HG02759 (cell line): ENCODE measurements around the gene TRIB2.

Source experiments
- ATAC-seq: cut with Tn5 transposase; IDR thresholded peaks from one replicate; pipeline ENCODE4 v1.9.1; 2021; ENCODE audit warnings: mild to moderate bottlenecking, moderate library complexity; ENCODE audit not compliant: unreplicated experiment

The TRIB2 gene

DNA sequence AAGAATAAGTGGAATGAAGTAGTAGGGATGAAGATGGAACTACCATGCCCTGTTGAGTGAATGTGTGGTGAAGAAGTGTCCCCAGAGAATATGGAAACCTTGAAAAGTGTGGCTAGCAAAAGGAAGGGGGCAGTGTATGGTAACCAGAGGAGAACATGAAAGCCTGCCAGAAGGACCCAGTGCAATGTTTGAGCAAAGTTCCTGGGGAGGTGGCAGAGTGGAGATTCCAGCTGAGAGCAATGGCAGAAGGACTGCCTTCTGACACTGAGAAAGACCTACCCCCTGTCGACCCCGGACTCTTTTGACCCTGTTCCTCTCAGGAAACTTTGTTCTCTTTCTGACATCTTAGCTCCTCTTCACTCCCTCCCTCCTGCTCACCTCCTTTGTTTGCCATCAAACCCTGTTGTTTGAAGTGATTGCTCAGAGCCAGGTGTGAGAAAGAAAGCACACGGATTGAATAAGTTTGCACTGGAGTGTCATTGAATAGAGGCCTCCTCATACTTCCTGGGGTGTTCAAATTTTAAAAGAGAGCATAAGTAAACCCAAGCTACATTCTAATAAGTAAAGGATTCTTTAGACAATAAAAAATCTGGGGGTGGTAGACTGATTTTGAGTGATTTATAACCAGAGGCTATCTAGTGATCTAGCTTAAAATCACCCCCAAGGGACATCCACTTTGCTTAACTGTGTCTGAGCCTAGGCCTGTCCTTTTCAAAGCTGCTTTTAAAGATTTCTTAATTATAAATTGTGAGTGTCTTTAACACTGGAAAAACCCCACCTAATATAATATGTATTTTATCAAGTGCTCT is 57.1 kb downstream of the TRIB2 start:
- no peak for ATAC-seq

DNA sequence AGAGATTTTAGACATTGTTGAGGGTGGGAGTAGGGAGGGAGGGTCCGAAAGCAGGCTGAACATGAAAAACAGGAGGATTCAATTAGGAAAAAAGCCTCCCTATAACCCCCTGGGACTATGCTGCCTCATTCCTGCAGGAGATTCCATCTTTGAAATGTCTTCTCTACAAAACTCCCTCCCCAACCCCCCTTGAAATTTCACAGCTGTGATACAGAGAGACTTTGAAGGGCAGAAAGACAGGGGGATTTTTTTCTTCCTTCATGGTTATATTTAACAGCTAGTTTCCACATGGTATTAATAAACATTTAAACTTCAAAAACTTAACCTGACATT is 57.6 kb downstream of the TRIB2 start:
- no peak for ATAC-seq

DNA sequence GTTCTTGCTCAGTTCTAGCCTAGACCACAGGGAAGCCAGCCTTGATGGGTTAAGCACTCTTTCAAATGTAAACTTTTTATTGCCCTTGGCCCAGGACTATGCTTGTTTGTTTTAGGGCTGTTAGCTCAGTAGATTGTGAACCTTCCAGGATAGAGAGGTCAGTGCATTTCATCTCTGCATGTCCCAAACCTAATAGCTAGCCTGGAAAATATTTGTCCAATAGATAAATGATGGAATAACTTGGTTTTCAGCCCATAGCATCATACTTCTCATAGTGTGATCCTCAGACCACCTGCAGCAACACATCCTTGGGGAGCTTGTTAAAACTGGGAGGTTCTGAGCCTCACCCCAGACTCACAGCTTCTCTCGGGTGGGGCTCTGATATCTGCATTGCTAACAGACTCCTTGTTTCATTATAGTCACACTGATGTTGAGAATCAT is 59.8 kb downstream of the TRIB2 start:
- ATAC-seq: no peak

DNA sequence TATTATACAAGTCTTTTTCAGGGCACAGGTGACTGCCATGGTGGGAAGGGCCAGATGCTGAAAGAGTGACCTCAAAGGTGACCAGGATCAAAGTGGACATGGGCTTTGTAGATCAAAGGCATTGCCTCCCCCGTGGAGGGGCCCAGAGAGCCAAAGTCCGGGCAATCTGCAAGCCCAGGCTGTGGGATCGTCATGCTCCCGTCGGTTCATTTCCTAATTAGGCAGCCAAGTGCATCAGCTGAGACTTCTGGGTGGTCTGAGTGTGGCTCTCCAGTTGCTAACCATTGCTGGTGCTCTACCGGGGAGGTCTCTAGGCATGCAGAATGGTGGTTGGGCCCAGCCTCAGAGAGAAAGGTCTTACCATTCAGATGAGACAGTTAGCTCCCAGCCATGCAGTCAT is 61.6 kb downstream of the TRIB2 start:
- ATAC-seq: no peak

DNA sequence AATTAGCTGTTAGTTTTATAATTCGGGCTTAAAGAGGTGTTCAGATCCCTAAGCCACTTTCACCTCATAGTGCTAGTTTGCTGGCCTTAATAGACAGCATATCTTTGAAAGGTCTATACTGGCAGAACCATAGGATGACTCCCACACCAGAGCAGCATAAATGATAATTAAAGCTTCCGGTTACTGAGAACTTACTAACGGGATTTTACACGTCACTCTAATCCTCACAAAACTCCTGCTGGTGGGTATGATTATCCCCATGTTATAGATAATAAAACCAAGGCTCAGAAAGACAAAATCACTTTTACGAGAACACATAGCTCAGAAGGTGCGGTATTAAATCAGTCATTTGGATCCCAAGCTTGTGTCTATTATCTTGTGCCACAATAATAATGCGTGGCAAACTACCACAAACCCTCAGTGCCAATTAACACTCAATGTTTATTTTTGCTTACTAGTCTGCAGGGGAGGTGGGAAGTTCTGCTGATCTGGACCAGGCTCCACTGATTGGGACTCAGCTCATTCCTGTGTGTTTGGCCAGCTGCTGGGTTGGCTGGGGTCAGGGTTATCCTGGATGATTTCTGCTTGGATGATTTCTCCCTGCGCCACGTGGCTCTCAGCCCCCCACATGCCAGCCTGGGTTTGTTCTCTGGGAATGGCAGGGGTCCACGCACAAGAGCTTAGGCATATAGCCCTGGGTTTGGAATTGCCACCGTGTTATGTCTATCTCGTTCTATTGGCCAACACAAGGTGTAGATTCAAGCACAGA is 62.3 kb downstream of the TRIB2 start:
- no peak for ATAC-seq

DNA sequence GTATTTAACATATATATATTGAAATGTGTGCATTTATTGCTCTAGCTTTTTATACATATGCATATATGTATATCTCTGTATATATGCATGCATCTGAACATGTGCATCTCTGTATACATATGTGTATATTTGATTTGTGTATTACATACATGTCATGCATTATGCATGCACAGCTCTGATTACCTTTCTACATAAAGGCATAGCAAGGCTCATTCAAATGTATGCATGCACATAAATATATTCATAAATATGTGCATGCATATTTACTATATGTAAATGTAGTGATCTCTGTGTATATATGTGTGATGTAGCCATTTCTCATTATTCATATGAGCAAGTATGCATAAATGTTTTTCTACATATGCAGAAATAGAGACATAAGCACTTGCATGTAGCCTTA is 64.6 kb downstream of the TRIB2 start:
- no peak for ATAC-seq

DNA sequence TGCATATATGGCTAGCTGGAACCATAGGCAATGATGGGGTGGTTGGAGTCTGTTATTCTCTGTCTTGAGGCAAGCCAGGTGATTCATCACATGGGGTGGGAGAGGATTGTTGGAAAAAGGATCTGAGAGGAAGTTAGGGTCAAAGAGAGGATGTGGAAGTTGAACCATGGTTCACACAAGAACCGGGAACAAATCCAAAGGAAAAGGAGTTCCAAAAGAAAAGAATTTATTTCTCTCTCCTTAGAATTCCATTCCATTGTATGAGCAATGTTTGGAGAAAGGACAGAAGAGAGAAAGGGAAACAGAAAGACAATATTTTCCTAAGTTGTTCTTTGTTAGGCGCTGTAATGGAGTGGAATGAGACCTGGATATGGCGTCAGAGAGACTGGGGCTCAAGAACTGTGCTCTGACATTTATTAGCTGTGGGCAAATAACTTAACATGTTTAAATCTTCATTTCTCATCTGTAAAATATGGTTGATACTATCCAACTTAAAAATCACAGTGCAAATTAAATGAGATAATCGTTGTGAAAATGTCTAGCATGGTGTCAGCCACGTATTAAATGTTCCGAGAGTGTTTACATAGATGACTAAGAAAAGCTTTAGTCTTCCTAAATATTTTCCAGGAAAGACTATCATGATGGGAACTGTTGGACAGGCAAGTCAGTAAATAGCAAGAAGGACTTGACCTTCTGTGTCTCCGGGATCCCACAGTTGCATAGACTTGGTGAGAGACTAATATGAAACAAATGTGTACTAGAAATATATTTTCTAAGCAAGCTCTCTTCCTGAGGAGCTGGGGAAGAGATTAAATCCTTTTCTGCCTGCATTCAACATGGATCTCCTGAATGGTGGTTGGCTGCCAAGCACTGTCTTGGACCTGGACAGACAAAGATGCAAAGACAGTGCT is 71.4 kb downstream of the TRIB2 start:
- no peak for ATAC-seq

DNA sequence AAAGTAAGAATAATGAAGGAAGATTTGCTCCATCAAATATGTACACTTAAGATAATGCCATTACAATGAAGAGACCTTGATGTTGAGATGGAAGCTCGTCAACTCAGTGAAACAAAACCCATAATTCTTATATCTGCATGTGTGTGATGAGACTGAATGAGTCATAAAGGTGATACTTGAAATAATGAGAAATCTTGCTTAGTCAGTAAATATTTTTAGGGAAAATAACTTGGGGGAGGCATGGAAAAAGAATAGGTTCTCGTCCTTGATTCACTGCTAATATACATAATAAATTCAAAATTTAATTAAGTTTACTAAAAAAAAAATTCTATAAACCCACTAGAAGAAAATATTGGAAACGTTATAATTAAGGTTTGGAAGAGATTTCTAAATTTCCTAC is 75.2 kb downstream of the TRIB2 start:
- ATAC-seq: no peak
